ENCODE results near the gene MBLAC1. TPM values are rescaled to one million over a fixed set of nuclear protein-coding genes. Genes with fewer than 3 reads are reported as not detected.

Gene MBLAC1
- total and polyA plus RNA-seq, 12 donors = 1.2 to 3.5 (median 2.1) TPM

- Histone ChIP-seq H3K4me3 (peak within 1 kb of the TSS in 9 of 10 donors; percentile 28 to 61 (median 54)), H3K36me3 (no peaks in the 10 kb centered on the region), H3K4me1 (peaks cover 0 to 20% (median 12%) of the 10 kb centered on the region in 9 donors), H3K9me3 (no peaks in the 10 kb centered on the region), H3K27ac (peak within 1 kb of the TSS in 6 of 10 donors; percentile 20 to 62 (median 26)), H3K27me3 (peaks cover 0 to 19% (median 8%) of the 10 kb centered on the region in 7 donors)
- ATAC-seq = peak; percentile 93 to 98 (median 96)
- intact Hi-C loops (cut with DNase I) = no loop called here
- TF ChIP-seq CTCF (IDR thresholded peaks at IDR 0.05) = no peak
- DNase-seq = peak; percentile 96
- whole genome bisulfite sequencing, 2 donors = 2% methylated on average over 76 to 78 of the region's 78 CpGs
These were observed 50.6 kb downstream of the MBLAC1 start, which contains the start of the genes GPC2 and STAG3 for GRCh38 chr7:100177045-100178001. GPC2 (minus strand) TSS chr7:100177381; CDS start chr7:100177199, 182 bp downstream. STAG3 (plus strand) TSS chr7:100177918; CDS start chr7:100180557, 2,639 bp downstream.

Small RNA genes lying within 50 kb of the gene (microRNA-seq; reads per million reads assigned to microRNA genes)
- gene MIR106B (1,747 to 1,770 reads per million in 2 donors), gene MIR25 (243 to 281 reads per million in 2 donors), gene MIR4658 (0 reads per million in 2 donors), gene MIR93 (2,289 to 2,410 reads per million in 2 donors)

Other genes with a start within 250 kb of the MBLAC1 start
- gene OR2AE1, start 249.9 kb upstream of the MBLAC1 start, total RNA-seq = not detected
- gene OR2AE1, start 249.9 kb upstream of the MBLAC1 start, polyA plus RNA-seq = not detected
- gene TRIM4, start 207.4 kb upstream of the MBLAC1 start, total RNA-seq = 1 to 10 TPM; 5.0 to 9.6 (median 6.6) TPM
- 1 to 10 TPM; 6.8 to 8.6 TPM for gene TRIM4, start 207.4 kb upstream of the MBLAC1 start, polyA plus RNA-seq
- gene GJC3, start 197.3 kb upstream of the MBLAC1 start, total RNA-seq = under 1 TPM in 1 of 10 donors, not detected in 9; 0.44 TPM
- under 1 TPM in 1 of 2 donors, not detected in 1; 0.29 TPM for gene GJC3, start 197.3 kb upstream of the MBLAC1 start, polyA plus RNA-seq
- gene AZGP1, start 150.9 kb upstream of the MBLAC1 start, total RNA-seq = 100 to 1,000 TPM in 4 of 10 donors, 10 to 100 TPM in 6; 37.8 to 335 (median 74.4) TPM
- gene AZGP1, start 150.9 kb upstream of the MBLAC1 start, polyA plus RNA-seq = 100 to 1,000 TPM; 148 to 183 TPM
- 10 to 100 TPM; 37.4 to 68.9 (median 49.7) TPM for gene ZKSCAN1, start 111.4 kb upstream of the MBLAC1 start, total RNA-seq
- 10 to 100 TPM in 1 of 2 donors, 1 to 10 TPM in 1; 4.7 to 15.7 TPM for gene ZKSCAN1, start 111.4 kb upstream of the MBLAC1 start, polyA plus RNA-seq
- 1 to 10 TPM; 5.4 to 10.0 (median 6.9) TPM for gene ZSCAN21, start 77.2 kb upstream of the MBLAC1 start, total RNA-seq
- 1 to 10 TPM; 5.8 to 8.3 TPM for gene ZSCAN21, start 77.2 kb upstream of the MBLAC1 start, polyA plus RNA-seq
- gene ZNF3, start 45.2 kb upstream of the MBLAC1 start, total RNA-seq = 10 to 100 TPM; 14.1 to 17.8 (median 15.3) TPM
- gene ZNF3, start 45.2 kb upstream of the MBLAC1 start, polyA plus RNA-seq = 10 to 100 TPM in 1 of 2 donors, 1 to 10 TPM in 1; 9.0 to 17.7 TPM
- 100 to 1,000 TPM; 106 to 130 (median 113) TPM for gene COPS6, start 38.0 kb upstream of the MBLAC1 start, total RNA-seq
- 100 to 1,000 TPM; 121 to 135 TPM for gene COPS6, start 38.0 kb upstream of the MBLAC1 start, polyA plus RNA-seq
- 10 to 100 TPM; 11.6 to 30.4 (median 15.5) TPM for gene MCM7, start 25.6 kb upstream of the MBLAC1 start, total RNA-seq
- gene MCM7, start 25.6 kb upstream of the MBLAC1 start, polyA plus RNA-seq = 10 to 100 TPM; 22.7 to 25.1 TPM
- gene AP4M1, start 25.3 kb upstream of the MBLAC1 start, total RNA-seq = 10 to 100 TPM in 9 of 10 donors, 1 to 10 TPM in 1; 8.4 to 14.4 (median 11.0) TPM
- gene AP4M1, start 25.3 kb upstream of the MBLAC1 start, polyA plus RNA-seq = 10 to 100 TPM; 15.9 to 20.6 TPM
- 10 to 100 TPM; 28.0 to 43.3 (median 31.0) TPM for gene TAF6, start 7.6 kb upstream of the MBLAC1 start, total RNA-seq
- gene TAF6, start 7.6 kb upstream of the MBLAC1 start, polyA plus RNA-seq = 10 to 100 TPM; 23.5 to 33.6 TPM
- gene CNPY4, start 7.3 kb upstream of the MBLAC1 start, total RNA-seq = 10 to 100 TPM in 1 of 10 donors, 1 to 10 TPM in 9; 4.9 to 10.8 (median 6.6) TPM
- 10 to 100 TPM; 11.7 to 13.7 TPM for gene CNPY4, start 7.3 kb upstream of the MBLAC1 start, polyA plus RNA-seq
- gene LAMTOR4, start 22.0 kb downstream of the MBLAC1 start, total RNA-seq = 100 to 1,000 TPM in 1 of 10 donors, 10 to 100 TPM in 9; 72.3 to 102 (median 88.5) TPM
- gene LAMTOR4, start 22.0 kb downstream of the MBLAC1 start, polyA plus RNA-seq = 100 to 1,000 TPM; 147 to 210 TPM
- 10 to 100 TPM in 1 of 10 donors, 1 to 10 TPM in 9; 3.9 to 10.8 (median 7.6) TPM for gene TRAPPC14, start 31.8 kb downstream of the MBLAC1 start, total RNA-seq
- gene TRAPPC14, start 31.8 kb downstream of the MBLAC1 start, polyA plus RNA-seq = 10 to 100 TPM in 1 of 2 donors, 1 to 10 TPM in 1; 7.8 to 17.5 TPM
- 1 to 10 TPM in 9 of 10 donors, under 1 TPM in 1; 1.00 to 3.1 (median 1.5) TPM for gene GAL3ST4, start 41.6 kb downstream of the MBLAC1 start, total RNA-seq
- 1 to 10 TPM; 1.1 to 1.6 TPM for gene GAL3ST4, start 41.6 kb downstream of the MBLAC1 start, polyA plus RNA-seq
- gene GPC2, start 50.4 kb downstream of the MBLAC1 start, total RNA-seq = 1 to 10 TPM in 1 of 10 donors, under 1 TPM in 7, not detected in 2; 0.11 to 1.1 (median 0.50) TPM
- gene GPC2, start 50.4 kb downstream of the MBLAC1 start, polyA plus RNA-seq = under 1 TPM; 0.51 TPM
- gene STAG3, start 51.0 kb downstream of the MBLAC1 start, total RNA-seq = 1 to 10 TPM in 3 of 10 donors, under 1 TPM in 6, not detected in 1; 0.32 to 1.5 (median 0.47) TPM
- under 1 TPM; 0.13 to 0.66 TPM for gene STAG3, start 51.0 kb downstream of the MBLAC1 start, polyA plus RNA-seq
- 1 to 10 TPM in 1 of 10 donors, not detected in 9; 2.1 TPM for gene PVRIG, start 93.0 kb downstream of the MBLAC1 start, total RNA-seq
- under 1 TPM; 0.22 to 0.59 TPM for gene PVRIG, start 93.0 kb downstream of the MBLAC1 start, polyA plus RNA-seq
- not detected for gene SPDYE3, start 180.7 kb downstream of the MBLAC1 start, total RNA-seq
- under 1 TPM; 0.04 to 0.15 TPM for gene SPDYE3, start 180.7 kb downstream of the MBLAC1 start, polyA plus RNA-seq
- gene PILRB, start 231.2 kb downstream of the MBLAC1 start, total RNA-seq = 10 to 100 TPM in 6 of 10 donors, 1 to 10 TPM in 4; 7.3 to 15.5 (median 10.5) TPM
- 10 to 100 TPM; 14.5 to 69.1 TPM for gene PILRB, start 231.2 kb downstream of the MBLAC1 start, polyA plus RNA-seq
- 10 to 100 TPM in 1 of 10 donors, 1 to 10 TPM in 9; 1.1 to 12.4 (median 2.5) TPM for gene PILRA, start 246.5 kb downstream of the MBLAC1 start, total RNA-seq
- gene PILRA, start 246.5 kb downstream of the MBLAC1 start, polyA plus RNA-seq = 1 to 10 TPM; 2.9 to 4.2 TPM

Measured in heart right ventricle (tissue), 16 donors.